ENCODE measurements around the gene RAMP3.
"Not testable (repeated sequence)": the region's sequence is repeated elsewhere in the genome, so short reads cannot be mapped to it uniquely, and the experiment has no call there.

RAMP3 gene

GRCh38 chr7:45132708-45133320 lies 24.8 kb upstream of the RAMP3 start:
- DNase-seq: no peak

GRCh38 chr7:45133352-45133751 lies 24.2 kb upstream of the RAMP3 start:
- no peak for DNase-seq

- no peak for DNase-seq
Measured at GRCh38 chr7:45133877-45134276, 23.7 kb upstream of the RAMP3 start.

GRCh38 chr7:45136106-45137060 lies 21.2 kb upstream of the RAMP3 start:
- peak; percentile 40 for DNase-seq

GRCh38 chr7:45138433-45139267 lies 18.9 kb upstream of the RAMP3 start:
- no peak for DNase-seq

GRCh38 chr7:45140827-45141226 lies 16.8 kb upstream of the RAMP3 start:
- DNase-seq: no peak

GRCh38 chr7:45143616-45144015 lies 14.0 kb upstream of the RAMP3 start:
- DNase-seq: no peak

GRCh38 chr7:45145881-45146280 lies 11.7 kb upstream of the RAMP3 start:
- no peak for DNase-seq

GRCh38 chr7:45146531-45147379 lies 10.8 kb upstream of the RAMP3 start:
- no peak for DNase-seq

GRCh38 chr7:45147858-45148652 lies 9.5 kb upstream of the RAMP3 start:
- DNase-seq: no peak

- no peak for DNase-seq
Measured at GRCh38 chr7:45148653-45148973, 9.0 kb upstream of the RAMP3 start.

GRCh38 chr7:45149606-45150005 lies 8.0 kb upstream of the RAMP3 start:
- DNase-seq: no peak

- DNase-seq: no peak
Measured at GRCh38 chr7:45150199-45150598, 7.4 kb upstream of the RAMP3 start.

GRCh38 chr7:45151131-45151684 lies 6.4 kb upstream of the RAMP3 start:
- DNase-seq: no peak

- DNase-seq: no peak
Measured at GRCh38 chr7:45151967-45152366, 5.6 kb upstream of the RAMP3 start.

- DNase-seq: no peak
Measured at GRCh38 chr7:45153233-45153632, 4.4 kb upstream of the RAMP3 start.

GRCh38 chr7:45153861-45154260 lies 3.7 kb upstream of the RAMP3 start:
- DNase-seq: not testable (repeated sequence)

- DNase-seq: no peak
Measured at GRCh38 chr7:45155357-45155900, 2.2 kb upstream of the RAMP3 start.

GRCh38 chr7:45155941-45156340 lies 1.6 kb upstream of the RAMP3 start:
- DNase-seq: no peak

- no peak for DNase-seq
Measured at GRCh38 chr7:45156516-45157272, 897 bp upstream of the RAMP3 start.
